GM12878 (cell line): ENCODE data around the gene RAP1A. TPM values are rescaled to one million over a fixed set of nuclear protein-coding genes. Genes with fewer than 3 reads are reported as not detected.

ENCODE experiments used
- ATAC-seq: fragments of 200-7000 bp; cut with Tn5 transposase; 3 replicates; pipeline ENCODE4 v1.9.1; 2020; ENCODE audit warnings: mild to moderate bottlenecking, moderate library complexity
- BruUV-seq: library from RNA; stranded (reverse); fragments of 400-500 nt; replicated peaks from 2 replicates; lab custom pipeline; 2021; lab: Mats Ljungman, UMichigan
- CTCF ChIA-PET: fragments of 300-600 bp; sonication (Branson Sonifier 250); formaldehyde crosslinking; extraction: SDS; loops from one replicate; lab custom pipeline; 2021; ENCODE audit warnings: inconsistent platforms; lab: Yijun Ruan, JAX
- POLR2A ChIA-PET: fragments of 350-600 bp; formaldehyde crosslinking; extraction: SDS; loops from one replicate; lab custom pipeline; 2021; ENCODE audit warnings: inconsistent platforms; lab: Charles Lee
- RAD21 ChIA-PET: fragments of 300-600 bp; sonication (Branson Sonifier 250); formaldehyde crosslinking; loops from one replicate; lab custom pipeline; 2023; ENCODE audit warnings: antibody characterized with exemption; ENCODE audit not compliant: unreplicated experiment; lab: Charles Lee
- SMC1A ChIA-PET: fragments of 300-600 bp; sonication (Branson Sonifier 250); formaldehyde crosslinking; loops from one replicate; lab custom pipeline; 2023; ENCODE audit not compliant: unreplicated experiment, uncharacterized antibody; lab: Charles Lee
- DNase-seq: peaks from one replicate; pipeline ENCODE4 v3.0.0-alpha.2; 2011; ENCODE audit warnings: low read depth, low spot score
- FAIRE-seq: peaks from 3 replicates; lab custom pipeline; 2011; peaks lifted over from hg19 to GRCh38; lab: Jason Lieb, UNC
- H2AFZ ChIP-seq: 2 replicates; pipeline ENCODE4 v1.6.0; 2011; ENCODE audit warnings: low read depth, low read length, control low read depth; ENCODE audit not compliant: control insufficient read depth
- H3K27ac ChIP-seq: 2 replicates; pipeline ENCODE4 v1.5.1; 2011; ENCODE audit warnings: control low read depth; ENCODE audit not compliant: control insufficient read depth, insufficient read depth
- H3K27me3 ChIP-seq, 2 experiments: replicated peaks in 1 of 2; 2 replicates each; pipeline versions ENCODE4 v1.6.0 to v1.6.1; 2011; ENCODE audit warnings: low read length in 1 of 2; ENCODE audit not compliant: control insufficient read depth in 2 of 2, insufficient read depth in 2 of 2
- H3K36me3 ChIP-seq, 2 experiments: 2 replicates each; pipeline ENCODE4 v1.5.1; 2011; ENCODE audit warnings: low read length in 1 of 2; ENCODE audit not compliant: control insufficient read depth in 2 of 2, insufficient read depth in 2 of 2
- H3K4me1 ChIP-seq: 2 replicates; pipeline ENCODE4 v1.6.1; 2011; ENCODE audit warnings: mild to moderate bottlenecking, low read length, moderate library complexity, mixed read lengths; ENCODE audit not compliant: control insufficient read depth, insufficient read depth
- H3K4me2 ChIP-seq: 2 replicates; pipeline ENCODE4 v1.6.0; 2011; ENCODE audit warnings: control low read depth; ENCODE audit not compliant: control insufficient read depth, insufficient read depth
- H3K4me3 ChIP-seq: fragments of 200-600 bp; sonication (generic); 2 replicates; pipeline ENCODE4 v1.5.1; 2016
- H3K79me2 ChIP-seq: 2 replicates; pipeline ENCODE4 v1.6.0; 2011; ENCODE audit warnings: low read length; ENCODE audit not compliant: control insufficient read depth, insufficient read depth
- H3K9ac ChIP-seq: 2 replicates; pipeline ENCODE4 v1.8.0; 2011; ENCODE audit warnings: low read length, control low read depth, mixed read lengths; ENCODE audit not compliant: control insufficient read depth, insufficient read depth
- H3K9me3 ChIP-seq: replicated peaks from 3 replicates; pipeline ENCODE4 v1.5.1; 2011; ENCODE audit warnings: mild to moderate bottlenecking, low read length; ENCODE audit not compliant: control insufficient read depth, insufficient read depth
- H4K20me1 ChIP-seq: 2 replicates; pipeline ENCODE4 v1.6.0; 2011; ENCODE audit not compliant: control insufficient read depth, insufficient read depth
- POLR2A ChIP-seq: IDR thresholded peaks from 2 replicates; pipeline ENCODE4 v1.6.1; 2011; ENCODE audit warnings: low read depth, mild to moderate bottlenecking, low read length
- POLR2AphosphoS2 ChIP-seq: IDR thresholded peaks from 2 replicates; pipeline ENCODE4 v1.6.1; 2011; ENCODE audit warnings: low read depth, mild to moderate bottlenecking, low read length, improper control_type of control experiment, moderate library complexity
- POLR2AphosphoS5 ChIP-seq: IDR thresholded peaks from 2 replicates; pipeline ENCODE4 v1.6.1; 2011; ENCODE audit warnings: mild to moderate bottlenecking, low read length, inconsistent platforms
- YBX1 ChIP-seq: fragments of 450-650 bp; IDR thresholded peaks from 2 replicates; pipeline ENCODE4 v1.6.1; 2016; ENCODE audit warnings: antibody characterized with exemption
- ZZZ3 ChIP-seq: IDR thresholded peaks from 2 replicates; pipeline ENCODE4 v1.6.1; 2011; ENCODE audit warnings: low read depth; ENCODE audit not compliant: control insufficient read depth, insufficient read length
- WGBS: methylation state at CpG from one replicate; pipeline ENCODE4 v1.1.6; 2016; ENCODE audit warnings: low lambda C conversion rate; ENCODE audit not compliant: insufficient replicate concordance, insufficient coverage; ENCODE audit errors: missing lambda C conversion rate; 5-methylcytosine and 5-hydroxymethylcytosine counted together
- in situ Hi-C: fragments of 300-500 bp; cut with MboI; formaldehyde crosslinking; loops from 9 replicates; pipeline ENCODE4 v1.14.3; 2018; ENCODE audit warnings: mixed read lengths
- intact Hi-C: fragments of 100-400 bp; cut with micrococcal nuclease; formaldehyde crosslinking; loops from one replicate; pipeline ENCODE4 v1.14.2; 2022; ENCODE audit not compliant: unreplicated experiment
- polyA plus RNA-seq, 11 experiments: library from polyadenylated mRNA; depleted of rRNA in 4 of 11; unstranded in 6 of 11; stranded (reverse) in 5 of 11; fragments of >200 nt; fragmentation: Nextera tagmentation in 4 of 11; fragmentation: Illumina TruSeq in 1 of 11; extraction: Ambion mirVana in 4 of 11; extraction: Trizol in 1 of 11; gene quantifications; 1 replicate in 1 of 11; 2 replicates in 10 of 11; pipeline versions ENCODE4 v1.2.1 to v1.2.3, GENCODE V29; 2011 to 2016; ENCODE audit warnings: inconsistent platforms in 2 of 11, missing spikeins in 2 of 11, low read depth in 1 of 11
- total RNA-seq, 4 experiments: library from RNA; depleted of rRNA in 3 of 4; stranded (reverse); fragments of >200 nt in 3 of 4; fragmentation: Illumina TruSeq in 1 of 4; extraction: Trizol in 1 of 4; gene quantifications; 2 replicates each; pipeline versions ENCODE4 v1.2.1 to v1.2.3, GENCODE V29; 2013 to 2021
- TF ChIP-seq, protein P1 (sequence below): fragments of 450-650 bp; IDR thresholded peaks from 2 replicates; pipeline ENCODE4 v1.6.1; 2017; ENCODE audit warnings: mild to moderate bottlenecking, low read depth, inconsistent platforms; ENCODE audit not compliant: poor library complexity, severe bottlenecking
- TF ChIP-seq, protein P2 (sequence below): fragments of 450-650 bp; IDR thresholded peaks from 2 replicates; pipeline ENCODE4 v1.6.1; 2017; ENCODE audit warnings: borderline replicate concordance

RAP1A gene
- total and polyA plus RNA-seq, 10 of the 15 experiments (the other 5 are each of a cell fraction or from before 2014, with no cell fraction given): 38.4 to 213 (median 86.0) TPM

DNA sequence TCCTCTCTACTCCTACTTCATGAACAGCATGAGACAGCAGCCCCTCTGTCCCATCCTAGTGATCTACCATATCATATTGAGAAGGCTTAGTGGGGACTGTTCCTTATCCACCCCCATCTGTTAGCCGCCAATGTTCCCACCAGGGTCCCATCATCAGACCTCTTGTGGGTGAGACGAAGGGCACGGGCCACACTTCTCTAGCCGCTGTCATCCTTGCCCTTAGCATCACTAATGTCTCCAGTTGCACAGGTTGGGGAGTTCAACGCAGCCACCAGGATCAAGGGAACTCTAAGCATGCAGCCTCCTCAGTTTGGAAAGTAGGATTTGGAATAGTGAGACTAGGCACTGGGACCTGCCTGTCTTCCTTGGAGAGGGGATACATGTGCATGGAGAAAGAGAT lies 99.5 kb downstream of the RAP1A start (continued):
- TF ChIP-seq, protein P1, sequence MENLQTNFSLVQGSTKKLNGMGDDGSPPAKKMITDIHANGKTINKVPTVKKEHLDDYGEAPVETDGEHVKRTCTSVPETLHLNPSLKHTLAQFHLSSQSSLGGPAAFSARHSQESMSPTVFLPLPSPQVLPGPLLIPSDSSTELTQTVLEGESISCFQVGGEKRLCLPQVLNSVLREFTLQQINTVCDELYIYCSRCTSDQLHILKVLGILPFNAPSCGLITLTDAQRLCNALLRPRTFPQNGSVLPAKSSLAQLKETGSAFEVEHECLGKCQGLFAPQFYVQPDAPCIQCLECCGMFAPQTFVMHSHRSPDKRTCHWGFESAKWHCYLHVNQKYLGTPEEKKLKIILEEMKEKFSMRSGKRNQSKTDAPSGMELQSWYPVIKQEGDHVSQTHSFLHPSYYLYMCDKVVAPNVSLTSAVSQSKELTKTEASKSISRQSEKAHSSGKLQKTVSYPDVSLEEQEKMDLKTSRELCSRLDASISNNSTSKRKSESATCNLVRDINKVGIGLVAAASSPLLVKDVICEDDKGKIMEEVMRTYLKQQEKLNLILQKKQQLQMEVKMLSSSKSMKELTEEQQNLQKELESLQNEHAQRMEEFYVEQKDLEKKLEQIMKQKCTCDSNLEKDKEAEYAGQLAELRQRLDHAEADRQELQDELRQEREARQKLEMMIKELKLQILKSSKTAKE: no peak
- TF ChIP-seq ZZZ3: no peak
- peak; percentile 52 for TF ChIP-seq POLR2AphosphoS5

DNA sequence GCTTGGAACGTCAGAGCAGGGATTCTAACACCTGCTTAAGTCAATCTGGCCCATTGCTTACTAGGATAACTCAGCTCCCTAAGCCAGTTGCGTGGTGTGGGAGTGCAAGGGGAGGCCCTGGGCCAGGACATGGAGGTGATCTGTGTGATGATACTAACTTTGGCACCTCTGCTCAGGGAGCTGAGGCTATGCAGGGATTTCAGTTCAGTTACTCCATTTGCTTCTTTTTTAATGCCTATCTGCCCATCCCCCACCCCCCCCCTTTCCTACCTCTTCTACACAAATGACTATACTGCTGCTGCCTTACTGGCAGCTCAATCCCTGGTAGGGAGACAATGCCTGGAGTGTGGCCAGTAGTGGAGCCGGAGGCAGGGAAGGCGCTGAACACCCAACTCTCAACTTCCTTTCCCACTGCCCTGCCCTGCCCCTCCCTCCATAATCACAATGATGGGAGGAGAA lies 100.1 kb downstream of the RAP1A start:
- Histone ChIP-seq H3K36me3 (peaks cover 3 to 8% of the 10 kb centered on the region in 2 experiments), H3K27ac (no peak overlapping the region), H3K9ac (no peak overlapping the region), H3K9me3 (no peaks in the 10 kb centered on the region), H3K4me2 (no peak overlapping the region), H3K79me2 (no peaks in the 10 kb centered on the region), H2AFZ (no peak overlapping the region), H3K4me3 (no peak overlapping the region), H4K20me1 (no peaks in the 10 kb centered on the region), H3K27me3 (no peaks in the 10 kb centered on the region), H3K4me1 (no peaks in the 10 kb centered on the region)
- BruUV-seq: no TSS peak
- no peak for ATAC-seq
- 98% methylated on average over 4 of the region's 4 CpGs for WGBS
- ChIA-PET RAD21 (no interaction called here), CTCF (no interaction called here), POLR2A (no interaction called here), SMC1A (interaction anchor here (0.7 to 1.0 kb wide), 2 partner anchors 20 to 208 kb away, joined by 4 read pairs; partner anchors contain the start of gene INKA2)
- no peak for DNase-seq
- in situ Hi-C loops (no loop called here), intact Hi-C loops (no loop called here)
- TF ChIP-seq POLR2A (peak; percentile 45; the same call in 1 of the 2 replicates), POLR2AphosphoS5 (0 out of 2 replicates have a peak, but pooled peaks have one; percentile 22), YBX1 (no peak), POLR2AphosphoS2 (peak; percentile 27; the same call in 1 of the 2 replicates)
- TF ChIP-seq, protein P2, sequence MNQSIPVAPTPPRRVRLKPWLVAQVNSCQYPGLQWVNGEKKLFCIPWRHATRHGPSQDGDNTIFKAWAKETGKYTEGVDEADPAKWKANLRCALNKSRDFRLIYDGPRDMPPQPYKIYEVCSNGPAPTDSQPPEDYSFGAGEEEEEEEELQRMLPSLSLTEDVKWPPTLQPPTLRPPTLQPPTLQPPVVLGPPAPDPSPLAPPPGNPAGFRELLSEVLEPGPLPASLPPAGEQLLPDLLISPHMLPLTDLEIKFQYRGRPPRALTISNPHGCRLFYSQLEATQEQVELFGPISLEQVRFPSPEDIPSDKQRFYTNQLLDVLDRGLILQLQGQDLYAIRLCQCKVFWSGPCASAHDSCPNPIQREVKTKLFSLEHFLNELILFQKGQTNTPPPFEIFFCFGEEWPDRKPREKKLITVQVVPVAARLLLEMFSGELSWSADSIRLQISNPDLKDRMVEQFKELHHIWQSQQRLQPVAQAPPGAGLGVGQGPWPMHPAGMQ: no peak
- FAIRE-seq: no peak
